ENCODE data around the gene COG7.
"Not testable (repeated sequence)": the region's sequence is repeated elsewhere in the genome, so short reads cannot be mapped to it uniquely, and the experiment has no call there.

COG7 gene

GRCh38 chr16:23494188-23494587, 41.2 kb upstream of the COG7 start:
- no peaks in the 10 kb centered on the region for H3K4me1 ChIP-seq (ENCODE audit: control insufficient read depth, insufficient read depth, low read length, poor library complexity, severe bottlenecking)
- peaks cover 62% of the 10 kb centered on the region for H3K36me3 ChIP-seq (ENCODE audit: control insufficient read depth, insufficient read depth, low read length)

GRCh38 chr16:23491490-23492391, 38.8 kb upstream of the COG7 start:
- Histone ChIP-seq H3K4me1 (ENCODE audit: control insufficient read depth, insufficient read depth, low read length, poor library complexity, severe bottlenecking) (no peaks in the 10 kb centered on the region), H3K27ac (ENCODE audit: insufficient read depth, low read length, poor library complexity, severe bottlenecking) (no peak overlapping the region), H3K4me3 (ENCODE audit: insufficient read depth, low read depth, low read length, poor library complexity, severe bottlenecking) (no peak overlapping the region), H3K36me3 (ENCODE audit: control insufficient read depth, insufficient read depth, low read length) (peaks cover 83% of the 10 kb centered on the region), H3K9me3 (ENCODE audit: control insufficient read depth, low read length) (no peaks in the 10 kb centered on the region), H3K27me3 (replicated peaks; ENCODE audit: control insufficient read depth, insufficient read depth, low read length, poor library complexity, severe bottlenecking) (no peaks in the 10 kb centered on the region)
- no peak for DNase-seq

More at GRCh38 chr16:23494188-23494587, 41.2 kb upstream of the COG7 start:
- no peak overlapping the region for H3K27ac ChIP-seq (ENCODE audit: insufficient read depth, low read length, poor library complexity, severe bottlenecking)
- no peaks in the 10 kb centered on the region for H3K27me3 ChIP-seq (replicated peaks; ENCODE audit: control insufficient read depth, insufficient read depth, low read length, poor library complexity, severe bottlenecking)
- no peak for DNase-seq
- no peaks in the 10 kb centered on the region for H3K9me3 ChIP-seq (ENCODE audit: control insufficient read depth, low read length)
- no peak overlapping the region for H3K4me3 ChIP-seq (ENCODE audit: insufficient read depth, low read depth, low read length, poor library complexity, severe bottlenecking)

DNA sequence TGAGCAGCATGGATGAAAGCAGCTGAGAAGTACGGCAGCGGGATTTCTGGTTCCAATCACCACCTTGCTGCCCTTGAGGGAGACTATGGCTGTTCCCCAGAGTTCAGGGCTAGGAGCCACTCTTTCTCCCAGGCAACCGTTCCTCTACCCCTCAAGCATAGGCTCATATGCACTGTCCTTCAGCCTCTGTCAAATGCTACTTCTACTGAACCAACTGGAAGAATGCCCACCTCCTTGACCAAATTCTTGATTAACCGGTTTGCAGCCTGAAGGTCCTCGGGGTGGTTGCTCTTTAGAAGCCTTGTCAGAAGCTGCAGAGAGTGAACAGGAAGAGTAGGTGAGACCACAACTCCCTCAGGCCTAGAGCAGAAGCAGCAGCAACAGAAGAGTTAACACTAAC, 33.5 kb upstream of the COG7 start:
- Histone ChIP-seq H3K4me1 (ENCODE audit: control insufficient read depth, insufficient read depth, low read length, poor library complexity, severe bottlenecking) (no peaks in the 10 kb centered on the region), H3K9me3 (ENCODE audit: control insufficient read depth, low read length) (no peaks in the 10 kb centered on the region), H3K27ac (ENCODE audit: insufficient read depth, low read length, poor library complexity, severe bottlenecking) (no peak overlapping the region), H3K4me3 (ENCODE audit: insufficient read depth, low read depth, low read length, poor library complexity, severe bottlenecking) (no peak overlapping the region), H3K27me3 (replicated peaks; ENCODE audit: control insufficient read depth, insufficient read depth, low read length, poor library complexity, severe bottlenecking) (no peaks in the 10 kb centered on the region), H3K36me3 (ENCODE audit: control insufficient read depth, insufficient read depth, low read length) (peaks cover 85% of the 10 kb centered on the region)
- no peak for DNase-seq

DNA sequence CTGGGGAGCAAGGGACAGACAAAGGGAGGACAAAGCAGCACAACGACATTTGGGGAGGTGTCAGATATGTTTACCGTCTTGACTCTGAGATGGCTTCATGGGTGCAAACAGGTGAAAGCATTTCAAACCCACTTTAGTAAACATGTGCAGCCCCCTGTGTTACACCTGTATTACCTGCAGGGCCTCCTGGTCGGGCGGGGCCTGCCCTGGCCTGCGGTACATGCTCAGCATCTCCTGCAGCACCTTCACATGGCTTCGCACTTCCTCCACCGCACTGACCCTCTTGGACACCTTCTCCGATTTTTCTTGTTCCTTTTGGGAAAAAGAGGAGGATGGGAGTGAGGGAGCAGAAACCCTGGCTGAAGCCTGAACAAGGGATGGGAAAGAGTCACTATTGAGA, 32.9 kb upstream of the COG7 start:
- no peak for DNase-seq
- no peak overlapping the region for H3K4me3 ChIP-seq (ENCODE audit: insufficient read depth, low read depth, low read length, poor library complexity, severe bottlenecking)
- H3K4me1 ChIP-seq (ENCODE audit: control insufficient read depth, insufficient read depth, low read length, poor library complexity, severe bottlenecking): no peaks in the 10 kb centered on the region
- H3K27me3 ChIP-seq (replicated peaks; ENCODE audit: control insufficient read depth, insufficient read depth, low read length, poor library complexity, severe bottlenecking): no peaks in the 10 kb centered on the region
- no peak overlapping the region for H3K27ac ChIP-seq (ENCODE audit: insufficient read depth, low read length, poor library complexity, severe bottlenecking)
- H3K36me3 ChIP-seq (ENCODE audit: control insufficient read depth, insufficient read depth, low read length): peaks cover 85% of the 10 kb centered on the region
- no peaks in the 10 kb centered on the region for H3K9me3 ChIP-seq (ENCODE audit: control insufficient read depth, low read length)

GRCh38 chr16:23485257-23485614, 32.2 kb upstream of the COG7 start:
- Histone ChIP-seq H3K27me3 (replicated peaks; ENCODE audit: control insufficient read depth, insufficient read depth, low read length, poor library complexity, severe bottlenecking) (no peaks in the 10 kb centered on the region), H3K4me3 (ENCODE audit: insufficient read depth, low read depth, low read length, poor library complexity, severe bottlenecking) (no peak overlapping the region), H3K36me3 (ENCODE audit: control insufficient read depth, insufficient read depth, low read length) (peaks cover 88% of the 10 kb centered on the region), H3K9me3 (ENCODE audit: control insufficient read depth, low read length) (no peaks in the 10 kb centered on the region), H3K4me1 (ENCODE audit: control insufficient read depth, insufficient read depth, low read length, poor library complexity, severe bottlenecking) (no peaks in the 10 kb centered on the region), H3K27ac (ENCODE audit: insufficient read depth, low read length, poor library complexity, severe bottlenecking) (no peak overlapping the region)
- DNase-seq: no peak

GRCh38 chr16:23484510-23485256, 31.7 kb upstream of the COG7 start:
- Histone ChIP-seq H3K36me3 (ENCODE audit: control insufficient read depth, insufficient read depth, low read length) (peaks cover 88% of the 10 kb centered on the region), H3K27ac (ENCODE audit: insufficient read depth, low read length, poor library complexity, severe bottlenecking) (no peak overlapping the region), H3K4me1 (ENCODE audit: control insufficient read depth, insufficient read depth, low read length, poor library complexity, severe bottlenecking) (no peaks in the 10 kb centered on the region), H3K4me3 (ENCODE audit: insufficient read depth, low read depth, low read length, poor library complexity, severe bottlenecking) (no peak overlapping the region), H3K9me3 (ENCODE audit: control insufficient read depth, low read length) (no peaks in the 10 kb centered on the region), H3K27me3 (replicated peaks; ENCODE audit: control insufficient read depth, insufficient read depth, low read length, poor library complexity, severe bottlenecking) (no peaks in the 10 kb centered on the region)
- DNase-seq: no peak

GRCh38 chr16:23483492-23483891, 30.5 kb upstream of the COG7 start:
- H3K4me3 ChIP-seq (ENCODE audit: insufficient read depth, low read depth, low read length, poor library complexity, severe bottlenecking); H3K27ac ChIP-seq (ENCODE audit: insufficient read depth, low read length, poor library complexity, severe bottlenecking); H3K4me1 ChIP-seq (ENCODE audit: control insufficient read depth, insufficient read depth, low read length, poor library complexity, severe bottlenecking); DNase-seq; H3K27me3 ChIP-seq (replicated peaks; ENCODE audit: control insufficient read depth, insufficient read depth, low read length, poor library complexity, severe bottlenecking); H3K9me3 ChIP-seq (ENCODE audit: control insufficient read depth, low read length): not testable (repeated sequence)
- peaks cover 89% of the 10 kb centered on the region for H3K36me3 ChIP-seq (ENCODE audit: control insufficient read depth, insufficient read depth, low read length)

- no peaks in the 10 kb centered on the region for H3K27me3 ChIP-seq (replicated peaks; ENCODE audit: control insufficient read depth, insufficient read depth, low read length, poor library complexity, severe bottlenecking)
- peak; percentile 6 to 36 (median 20) for DNase-seq
- H3K4me3 ChIP-seq (ENCODE audit: insufficient read depth, low read depth, low read length, poor library complexity, severe bottlenecking): no peak overlapping the region
- H3K9me3 ChIP-seq (ENCODE audit: control insufficient read depth, low read length): no peaks in the 10 kb centered on the region
- no peaks in the 10 kb centered on the region for H3K4me1 ChIP-seq (ENCODE audit: control insufficient read depth, insufficient read depth, low read length, poor library complexity, severe bottlenecking)
- H3K27ac ChIP-seq (ENCODE audit: insufficient read depth, low read length, poor library complexity, severe bottlenecking): no peak overlapping the region
- H3K36me3 ChIP-seq (ENCODE audit: control insufficient read depth, insufficient read depth, low read length): peaks cover 86% of the 10 kb centered on the region
These were observed 29.8 kb upstream of the COG7 start for GRCh38 chr16:23482778-23483177.

DNA sequence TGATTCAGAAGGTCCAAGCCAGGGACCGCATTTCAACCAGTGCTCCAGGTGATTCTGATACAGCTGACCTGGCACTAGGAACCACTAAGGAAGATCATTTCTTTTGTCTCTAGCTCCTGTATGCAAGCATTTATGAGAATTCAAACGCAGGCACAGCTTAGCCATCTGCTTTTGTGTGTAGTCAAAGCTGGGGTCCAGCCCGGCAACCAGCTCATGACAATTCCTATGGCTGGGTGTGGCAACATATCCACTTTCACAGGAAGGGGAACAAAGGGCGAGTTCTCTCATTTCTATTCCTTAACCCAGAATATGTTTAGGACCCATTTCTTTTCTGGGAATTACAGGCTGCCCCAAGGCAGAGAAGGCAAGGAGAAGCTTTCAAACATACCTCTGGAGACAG, 27.3 kb upstream of the COG7 start:
- H3K36me3 ChIP-seq (ENCODE audit: control insufficient read depth, insufficient read depth, low read length): peaks cover 77% of the 10 kb centered on the region
- H3K27ac ChIP-seq (ENCODE audit: insufficient read depth, low read length, poor library complexity, severe bottlenecking): no peak overlapping the region
- no peaks in the 10 kb centered on the region for H3K27me3 ChIP-seq (replicated peaks; ENCODE audit: control insufficient read depth, insufficient read depth, low read length, poor library complexity, severe bottlenecking)
- no peaks in the 10 kb centered on the region for H3K9me3 ChIP-seq (ENCODE audit: control insufficient read depth, low read length)
- no peaks in the 10 kb centered on the region for H3K4me1 ChIP-seq (ENCODE audit: control insufficient read depth, insufficient read depth, low read length, poor library complexity, severe bottlenecking)
- H3K4me3 ChIP-seq (ENCODE audit: insufficient read depth, low read depth, low read length, poor library complexity, severe bottlenecking): no peak overlapping the region
- no peak for DNase-seq

GRCh38 chr16:23479138-23479537, 26.1 kb upstream of the COG7 start:
- Histone ChIP-seq H3K9me3 (ENCODE audit: control insufficient read depth, low read length) (no peaks in the 10 kb centered on the region), H3K36me3 (ENCODE audit: control insufficient read depth, insufficient read depth, low read length) (peaks cover 74% of the 10 kb centered on the region), H3K4me1 (ENCODE audit: control insufficient read depth, insufficient read depth, low read length, poor library complexity, severe bottlenecking) (no peaks in the 10 kb centered on the region), H3K27me3 (replicated peaks; ENCODE audit: control insufficient read depth, insufficient read depth, low read length, poor library complexity, severe bottlenecking) (no peaks in the 10 kb centered on the region), H3K4me3 (ENCODE audit: insufficient read depth, low read depth, low read length, poor library complexity, severe bottlenecking) (no peak overlapping the region), H3K27ac (ENCODE audit: insufficient read depth, low read length, poor library complexity, severe bottlenecking) (no peak overlapping the region)
- no peak for DNase-seq

Measured in effector memory CD4-positive, alpha-beta T cell (primary cell).